ENCODE data around the gene PNMT. TPM values are rescaled to one million over a fixed set of nuclear protein-coding genes. Genes with fewer than 3 reads are reported as not detected.

PNMT gene
- total and polyA plus RNA-seq, 2 of the 4 experiments (the other 2 are of a cell fraction): not detected

DNA sequence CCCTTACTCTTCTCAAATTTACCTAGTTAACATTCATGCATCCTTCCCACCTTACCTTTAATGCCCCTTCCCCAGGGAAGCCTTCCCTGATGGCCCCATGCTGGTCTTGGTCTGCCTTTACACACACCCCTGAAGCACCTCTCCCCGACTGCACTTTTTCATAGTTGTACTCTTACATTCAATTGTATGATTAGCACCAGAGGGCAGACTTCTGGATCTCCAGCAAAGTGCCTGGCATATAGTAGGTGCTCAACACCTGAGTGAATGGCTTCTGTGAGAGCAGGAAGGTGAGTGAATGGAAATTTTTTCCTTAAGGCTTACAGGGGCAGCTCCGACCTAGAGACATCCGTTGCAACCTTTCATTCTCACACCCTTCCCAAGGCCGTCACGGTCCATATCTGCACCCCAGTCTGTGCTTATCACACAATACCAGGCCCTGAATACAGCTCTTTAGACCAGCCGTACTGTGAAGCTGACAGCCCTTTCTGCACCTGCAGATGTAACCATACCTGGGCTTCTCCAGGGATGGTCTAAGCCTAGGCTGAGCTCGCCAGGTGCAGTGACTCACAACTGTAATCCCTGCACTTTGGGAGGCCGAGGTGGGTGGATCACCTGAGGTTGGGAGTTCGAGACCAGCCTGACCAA lies 15.2 kb downstream of the PNMT start (continued):
- TF ChIP-seq, protein P1, sequence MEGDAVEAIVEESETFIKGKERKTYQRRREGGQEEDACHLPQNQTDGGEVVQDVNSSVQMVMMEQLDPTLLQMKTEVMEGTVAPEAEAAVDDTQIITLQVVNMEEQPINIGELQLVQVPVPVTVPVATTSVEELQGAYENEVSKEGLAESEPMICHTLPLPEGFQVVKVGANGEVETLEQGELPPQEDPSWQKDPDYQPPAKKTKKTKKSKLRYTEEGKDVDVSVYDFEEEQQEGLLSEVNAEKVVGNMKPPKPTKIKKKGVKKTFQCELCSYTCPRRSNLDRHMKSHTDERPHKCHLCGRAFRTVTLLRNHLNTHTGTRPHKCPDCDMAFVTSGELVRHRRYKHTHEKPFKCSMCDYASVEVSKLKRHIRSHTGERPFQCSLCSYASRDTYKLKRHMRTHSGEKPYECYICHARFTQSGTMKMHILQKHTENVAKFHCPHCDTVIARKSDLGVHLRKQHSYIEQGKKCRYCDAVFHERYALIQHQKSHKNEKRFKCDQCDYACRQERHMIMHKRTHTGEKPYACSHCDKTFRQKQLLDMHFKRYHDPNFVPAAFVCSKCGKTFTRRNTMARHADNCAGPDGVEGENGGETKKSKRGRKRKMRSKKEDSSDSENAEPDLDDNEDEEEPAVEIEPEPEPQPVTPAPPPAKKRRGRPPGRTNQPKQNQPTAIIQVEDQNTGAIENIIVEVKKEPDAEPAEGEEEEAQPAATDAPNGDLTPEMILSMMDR (conservative IDR thresholded peaks at IDR 0.05; ENCODE audit: low read depth, low read length): no peak
- TF ChIP-seq MXI1 (IDR thresholded peaks at IDR 0.05; ENCODE audit: borderline replicate concordance, low read depth, low read length) (no peak), CHD1 (IDR thresholded peaks at IDR 0.05; ENCODE audit: low read depth, low read length) (no peak)

Data from IMR-90 (cell line).